ENCODE results near the gene CCR8. TPM values are rescaled to one million over a fixed set of nuclear protein-coding genes. Genes with fewer than 3 reads are reported as not detected.

CCR8 gene
- total RNA-seq, 1 experiment from 2014 or later = not detected

DNA sequence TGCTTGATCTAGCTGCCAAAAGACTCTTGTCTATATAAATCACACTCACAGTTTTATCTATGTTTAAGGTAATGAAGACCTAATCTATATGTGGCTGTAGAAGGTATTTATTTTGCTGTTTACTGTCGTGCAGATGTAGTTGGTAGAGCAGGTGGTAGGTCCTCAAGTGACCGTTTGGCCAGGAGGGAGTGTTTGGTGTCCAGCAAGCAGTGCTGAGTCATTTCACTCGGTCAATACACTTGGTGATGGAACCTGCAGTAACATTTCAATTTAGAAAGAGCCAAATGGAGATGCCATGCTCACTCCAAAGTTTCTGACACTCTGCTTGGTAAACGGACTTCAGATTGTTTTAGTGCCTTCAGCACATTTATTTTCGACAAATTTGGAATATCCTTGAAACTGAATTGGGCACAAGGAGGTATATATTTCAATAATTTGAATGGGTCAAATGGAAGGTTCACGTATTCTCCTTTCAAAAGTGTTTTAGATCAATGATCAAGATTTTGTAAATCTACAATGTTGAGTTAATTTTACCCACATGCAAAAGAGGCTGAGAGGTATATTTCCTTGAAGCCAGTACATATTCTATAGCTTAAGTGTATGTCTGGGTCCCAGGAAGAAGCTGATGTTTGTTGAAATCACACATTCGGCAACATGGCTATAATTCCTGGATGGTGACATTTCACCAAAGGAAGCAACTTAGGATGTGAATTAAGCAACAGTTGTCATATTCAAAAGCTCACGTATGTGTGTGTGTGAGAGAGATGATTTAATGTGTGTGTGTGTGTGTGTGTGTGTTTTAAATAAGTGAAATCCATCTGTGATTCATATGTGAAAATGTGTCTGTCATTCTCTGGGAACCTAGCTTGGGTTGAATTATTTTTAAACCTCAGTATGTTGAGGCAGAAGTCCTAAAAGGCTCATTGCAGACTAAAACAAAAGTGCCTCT, 42.0 kb upstream of the CCR8 start:
- Histone ChIP-seq H3K27me3 (ENCODE audit: low read length) (no peaks in the 10 kb centered on the region), H4K20me1 (ENCODE audit: low read length) (no peaks in the 10 kb centered on the region), H3K27ac (ENCODE audit: low read length) (no peak overlapping the region), H3K9ac (ENCODE audit: low read length) (no peak overlapping the region), H3K4me2 (ENCODE audit: low read length) (no peak overlapping the region), H3K9me3 (ENCODE audit: low read length) (no peaks in the 10 kb centered on the region), H2AFZ (ENCODE audit: low read length) (no peak overlapping the region), H3K4me3 (ENCODE audit: low read length) (no peak overlapping the region), H3K4me1 (ENCODE audit: insufficient read depth, low read length) (0 out of 2 replicates have a peak, but pooled peaks cover 4% of the 10 kb centered on the region), H3K9me2 (replicated peaks; ENCODE audit: low read length) (no peaks in the 10 kb centered on the region), H3F3A (ENCODE audit: low read length, unreplicated experiment) (no peaks in the 10 kb centered on the region), H3K36me3 (ENCODE audit: low read depth, low read length) (no peaks in the 10 kb centered on the region), H3K79me2 (ENCODE audit: low read length) (no peaks in the 10 kb centered on the region)
- intact Hi-C loops (cut with micrococcal nuclease) = loop anchor here (1.0 kb wide), 4 partner anchors 79 to 186 kb away; no protein-coding TSS in a partner anchor
- TF ChIP-seq EZH2phosphoT487 (IDR thresholded peaks at IDR 0.05; ENCODE audit: borderline replicate concordance, low read length) (no peak), EZH2 (IDR thresholded peaks at IDR 0.05; ENCODE audit: low read length, unreplicated experiment) (no peak)
- TF ChIP-seq, protein P1, sequence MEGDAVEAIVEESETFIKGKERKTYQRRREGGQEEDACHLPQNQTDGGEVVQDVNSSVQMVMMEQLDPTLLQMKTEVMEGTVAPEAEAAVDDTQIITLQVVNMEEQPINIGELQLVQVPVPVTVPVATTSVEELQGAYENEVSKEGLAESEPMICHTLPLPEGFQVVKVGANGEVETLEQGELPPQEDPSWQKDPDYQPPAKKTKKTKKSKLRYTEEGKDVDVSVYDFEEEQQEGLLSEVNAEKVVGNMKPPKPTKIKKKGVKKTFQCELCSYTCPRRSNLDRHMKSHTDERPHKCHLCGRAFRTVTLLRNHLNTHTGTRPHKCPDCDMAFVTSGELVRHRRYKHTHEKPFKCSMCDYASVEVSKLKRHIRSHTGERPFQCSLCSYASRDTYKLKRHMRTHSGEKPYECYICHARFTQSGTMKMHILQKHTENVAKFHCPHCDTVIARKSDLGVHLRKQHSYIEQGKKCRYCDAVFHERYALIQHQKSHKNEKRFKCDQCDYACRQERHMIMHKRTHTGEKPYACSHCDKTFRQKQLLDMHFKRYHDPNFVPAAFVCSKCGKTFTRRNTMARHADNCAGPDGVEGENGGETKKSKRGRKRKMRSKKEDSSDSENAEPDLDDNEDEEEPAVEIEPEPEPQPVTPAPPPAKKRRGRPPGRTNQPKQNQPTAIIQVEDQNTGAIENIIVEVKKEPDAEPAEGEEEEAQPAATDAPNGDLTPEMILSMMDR (conservative IDR thresholded peaks at IDR 0.05; ENCODE audit: low read depth, low read length) = no peak
- ATAC-seq (no peak), DNase-seq (peak; percentile 23)
- ChIA-PET CTCF (interaction anchor here (0.6 to 1.6 kb wide), 12 partner anchors 78 to 288 kb away, joined by 3 to 46 read pairs (median 6); partner anchors contain the start of genes GORASP1, TTC21A and XIRP1), POLR2A (ENCODE audit: unreplicated experiment) (no interaction called here)
- BruUV-seq (replicated peaks) = no TSS peak

DNA sequence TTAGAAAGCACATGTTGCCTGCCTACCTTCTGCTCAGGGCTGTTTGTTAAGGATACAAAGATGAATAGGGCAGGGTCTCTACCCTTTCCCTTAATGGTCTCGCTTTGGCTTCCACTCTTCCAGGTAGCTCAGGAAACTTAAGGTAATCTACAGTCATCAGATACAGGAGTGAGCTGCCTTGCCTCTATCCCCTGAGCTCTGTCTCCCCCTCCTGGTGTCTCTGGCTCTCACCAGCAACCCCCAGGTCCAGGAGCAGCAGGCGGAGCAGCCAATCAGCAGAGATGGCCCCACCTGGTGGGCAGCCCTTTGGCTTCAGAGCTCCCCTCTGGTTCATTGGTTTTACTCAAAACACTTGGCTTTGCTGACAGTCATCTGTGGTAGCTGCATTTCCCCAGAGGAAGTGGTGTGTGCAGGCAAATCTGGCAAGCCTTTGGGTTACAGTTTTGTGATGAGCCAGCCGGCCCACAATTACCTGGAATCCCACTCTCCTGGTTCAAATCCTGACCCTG, 41.2 kb upstream of the CCR8 start:
- TF ChIP-seq, protein P1 (conservative IDR thresholded peaks at IDR 0.05; ENCODE audit: low read depth, low read length) = peak; percentile 99
- TF ChIP-seq EZH2 (IDR thresholded peaks at IDR 0.05; ENCODE audit: low read length, unreplicated experiment) (no peak), EZH2phosphoT487 (IDR thresholded peaks at IDR 0.05; ENCODE audit: borderline replicate concordance, low read length) (no peak)

More for the DNA sequence above, 41.2 kb upstream of the CCR8 start:
- ChIA-PET POLR2A (ENCODE audit: unreplicated experiment) (interaction anchor here (0.7 kb wide), 1 partner anchor 204 kb away, joined by 4 read pairs; no protein-coding TSS in a partner anchor), CTCF (interaction anchor here (0.5 to 1.6 kb wide), 17 partner anchors 8 to 796 kb away, joined by 3 to 46 read pairs (median 5); partner anchors contain the start of genes CX3CR1, GORASP1, TTC21A and XIRP1)
- H3K4me1 ChIP-seq (ENCODE audit: insufficient read depth, low read length) = 0 out of 2 replicates have a peak, but pooled peaks cover 4% of the 10 kb centered on the region
- ATAC-seq (peak; percentile 93), DNase-seq (peak; percentile 89)
- no peaks in the 10 kb centered on the region for H3K27me3 ChIP-seq (ENCODE audit: low read length)
- no peak overlapping the region for H3K4me2 ChIP-seq (ENCODE audit: low read length)
- H3K36me3 ChIP-seq (ENCODE audit: low read depth, low read length) = no peaks in the 10 kb centered on the region
- no peaks in the 10 kb centered on the region for H4K20me1 ChIP-seq (ENCODE audit: low read length)
- no peak overlapping the region for H3K9ac ChIP-seq (ENCODE audit: low read length)
- no peak overlapping the region for H3K27ac ChIP-seq (ENCODE audit: low read length)
- H3K79me2 ChIP-seq (ENCODE audit: low read length) = no peaks in the 10 kb centered on the region
- no peak overlapping the region for H3K4me3 ChIP-seq (ENCODE audit: low read length)
- no TSS peak for BruUV-seq (replicated peaks)
- H3K9me2 ChIP-seq (replicated peaks; ENCODE audit: low read length) = no peaks in the 10 kb centered on the region
- H2AFZ ChIP-seq (ENCODE audit: low read length) = no peak overlapping the region
- no peaks in the 10 kb centered on the region for H3F3A ChIP-seq (ENCODE audit: low read length, unreplicated experiment)
- no peaks in the 10 kb centered on the region for H3K9me3 ChIP-seq (ENCODE audit: low read length)
- intact Hi-C loops (cut with micrococcal nuclease) = loop anchor here (1.0 kb wide), 4 partner anchors 80 to 187 kb away; no protein-coding TSS in a partner anchor

All from PC-3 (cell line).